AG04449 (cell line): Measurements from ENCODE around the gene ZBTB7B.
A peak's percentile ranks its signal among the peaks of the same experiment; 100 is the strongest.

ENCODE experiments used
- CTCF ChIA-PET: fragments of 350-600 bp; formaldehyde crosslinking; extraction: SDS; loops from one replicate; lab custom pipeline; 2021; ENCODE audit warnings: antibody characterized with exemption; lab: Yijun Ruan, JAX
- POLR2A ChIA-PET: fragments of 400-600, 350-600 bp; formaldehyde crosslinking; extraction: SDS; loops from one replicate; lab custom pipeline; 2020; ENCODE audit warnings: antibody characterized with exemption, inconsistent platforms; lab: Yijun Ruan, JAX
- DNase-seq: peaks from one replicate; pipeline ENCODE4 v3.0.0-alpha.2; 2010; ENCODE audit warnings: low read depth, low spot score
- H3K4me3 ChIP-seq: 2 replicates; pipeline ENCODE4 v1.5.1; 2011; ENCODE audit warnings: low read depth, mild to moderate bottlenecking, control low read depth, low read length
- TF ChIP-seq, protein P1 (sequence below): IDR thresholded peaks from one replicate; pipeline ENCODE4 v1.5.1; 2011; ENCODE audit warnings: mild to moderate bottlenecking, moderate library complexity, low read length, control low read depth, inconsistent platforms; ENCODE audit not compliant: insufficient read depth; ENCODE audit errors: missing control alignments

ZBTB7B gene

DNA sequence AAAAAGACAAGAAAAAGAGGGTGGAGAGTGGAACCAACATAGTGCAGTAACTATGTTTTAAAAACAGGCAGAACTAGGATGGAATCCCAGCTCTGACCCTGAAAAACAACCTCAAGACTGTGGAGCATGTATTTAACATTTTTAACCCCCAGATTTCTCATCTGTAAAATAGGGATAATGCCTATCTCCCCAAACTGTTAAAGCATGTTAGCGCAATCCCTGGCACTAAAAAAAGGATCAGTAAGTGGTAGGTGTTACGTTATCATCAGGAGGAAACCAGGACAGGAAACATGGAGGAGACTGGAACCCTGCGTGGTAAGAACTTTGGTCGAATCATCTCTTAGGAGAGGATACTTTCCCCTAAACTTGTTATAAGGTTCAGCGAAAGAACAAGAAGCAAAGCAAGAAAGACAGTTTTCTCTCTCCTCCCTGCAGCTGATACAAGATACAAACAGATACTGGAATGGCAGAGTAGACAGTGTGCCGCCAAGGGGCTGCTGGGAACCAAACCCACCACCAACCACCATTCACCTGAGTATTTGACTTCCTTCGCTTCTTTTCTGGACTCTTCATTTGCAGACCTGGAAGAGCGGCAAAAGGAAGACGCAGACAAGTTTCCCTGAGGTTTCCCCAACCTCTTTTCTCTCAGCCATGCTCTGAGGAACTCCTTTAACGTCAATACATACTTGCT lies 42.0 kb upstream of the ZBTB7B start:
- no peak for DNase-seq
- POLR2A ChIA-PET: interaction anchor here (0.7 to 3.9 kb wide), 7 partner anchors 11 to 402 kb away, joined by 3 to 74 read pairs (median 5); partner anchors contain the start of genes FLAD1 and SHC1
- CTCF ChIA-PET: interaction anchor here (0.7 to 5.0 kb wide), 15 partner anchors 11 to 401 kb away, joined by 3 to 62 read pairs (median 4); partner anchors contain the start of genes CKS1B, LENEP, SHC1 and ZBTB7B
- TF ChIP-seq, protein P1, sequence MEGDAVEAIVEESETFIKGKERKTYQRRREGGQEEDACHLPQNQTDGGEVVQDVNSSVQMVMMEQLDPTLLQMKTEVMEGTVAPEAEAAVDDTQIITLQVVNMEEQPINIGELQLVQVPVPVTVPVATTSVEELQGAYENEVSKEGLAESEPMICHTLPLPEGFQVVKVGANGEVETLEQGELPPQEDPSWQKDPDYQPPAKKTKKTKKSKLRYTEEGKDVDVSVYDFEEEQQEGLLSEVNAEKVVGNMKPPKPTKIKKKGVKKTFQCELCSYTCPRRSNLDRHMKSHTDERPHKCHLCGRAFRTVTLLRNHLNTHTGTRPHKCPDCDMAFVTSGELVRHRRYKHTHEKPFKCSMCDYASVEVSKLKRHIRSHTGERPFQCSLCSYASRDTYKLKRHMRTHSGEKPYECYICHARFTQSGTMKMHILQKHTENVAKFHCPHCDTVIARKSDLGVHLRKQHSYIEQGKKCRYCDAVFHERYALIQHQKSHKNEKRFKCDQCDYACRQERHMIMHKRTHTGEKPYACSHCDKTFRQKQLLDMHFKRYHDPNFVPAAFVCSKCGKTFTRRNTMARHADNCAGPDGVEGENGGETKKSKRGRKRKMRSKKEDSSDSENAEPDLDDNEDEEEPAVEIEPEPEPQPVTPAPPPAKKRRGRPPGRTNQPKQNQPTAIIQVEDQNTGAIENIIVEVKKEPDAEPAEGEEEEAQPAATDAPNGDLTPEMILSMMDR: no peak
- peak overlapping the region; percentile 74 for H3K4me3 ChIP-seq

DNA sequence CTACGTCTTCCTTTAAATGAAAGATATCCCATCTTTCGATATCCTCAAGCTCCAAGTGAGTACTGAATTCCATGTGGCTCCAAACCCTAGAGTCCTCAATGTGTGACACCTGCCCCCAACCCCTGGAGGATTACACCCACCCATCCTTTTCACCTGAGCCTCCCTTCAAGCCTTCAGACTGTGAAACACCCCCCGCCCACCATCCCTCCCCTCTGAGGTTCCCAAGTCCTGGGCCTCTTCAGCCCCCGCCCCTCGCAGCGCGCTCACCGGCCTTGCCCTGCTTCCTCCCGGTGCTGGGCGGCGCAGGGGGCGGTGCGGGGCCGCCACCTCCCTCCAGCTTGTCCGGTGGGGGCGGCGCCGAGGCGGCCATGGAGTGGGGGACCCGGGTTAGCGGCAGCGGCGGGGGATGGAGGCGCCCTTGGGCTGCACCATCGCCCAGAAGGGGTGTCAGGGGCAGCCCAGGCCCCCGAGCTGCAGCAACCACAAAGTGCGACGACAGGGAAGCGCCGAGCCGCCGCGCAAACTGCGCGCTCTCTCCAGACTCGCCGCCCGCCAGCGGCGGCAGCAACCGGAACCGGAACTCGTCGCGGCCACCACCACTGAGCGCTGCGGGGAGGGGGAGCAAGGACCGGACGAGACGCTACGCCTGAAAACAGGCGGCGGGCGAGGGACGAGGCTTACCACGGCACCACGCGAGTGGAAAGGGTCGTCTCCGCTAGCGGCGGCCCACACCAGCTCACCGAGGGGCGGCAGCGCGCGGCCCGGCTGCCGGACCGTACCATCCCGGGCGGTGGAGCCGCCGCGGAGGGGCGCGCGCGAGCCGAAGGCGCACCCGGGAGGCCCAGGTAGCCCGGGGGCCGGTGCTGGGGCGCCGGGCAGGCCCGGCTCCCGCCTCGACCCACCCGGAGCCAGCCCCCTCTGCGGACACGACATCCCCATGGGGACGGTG lies 41.1 kb upstream of the ZBTB7B start, which contains the start of gene PYGO2:
Gene PYGO2 (minus strand): TSS at position 576 of the 949 bp plus-strand sequence. CDS start 206 bp downstream, at position 370.
- CTCF ChIA-PET: interaction anchor here (0.6 to 5.0 kb wide), 22 partner anchors 9 to 402 kb away, joined by 3 to 62 read pairs (median 3); partner anchors contain the start of genes CKS1B, LENEP, SHC1 and ZBTB7B

DNA sequence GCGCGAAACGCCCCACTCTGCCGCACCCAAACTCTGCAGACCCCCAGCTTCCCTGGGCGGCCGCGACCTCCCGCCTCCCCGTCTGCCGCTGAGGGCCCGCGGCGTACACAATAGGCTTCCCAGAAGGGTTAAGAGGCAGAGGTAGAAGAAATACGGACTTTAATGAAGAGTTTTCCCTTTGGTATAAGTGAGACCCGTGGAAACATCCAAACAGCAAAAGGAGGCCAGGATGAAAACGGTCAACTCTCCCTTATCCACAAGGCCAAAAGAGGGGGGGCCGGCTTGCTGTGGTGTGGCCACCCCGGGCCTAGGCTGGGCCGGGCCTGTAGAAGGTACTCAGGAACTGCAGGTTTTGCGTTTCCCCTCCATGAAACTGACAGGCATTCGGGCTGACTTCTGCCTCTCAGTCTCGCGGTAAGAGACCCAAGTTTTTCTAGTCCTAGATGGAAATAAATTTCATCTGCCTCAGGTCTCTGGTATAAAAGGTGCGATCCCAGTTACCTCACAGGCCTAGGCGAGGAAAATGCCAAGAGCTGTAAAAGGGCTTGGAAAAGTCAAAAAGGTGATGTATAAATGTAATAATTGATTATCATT lies 40.3 kb upstream of the ZBTB7B start:
- CTCF ChIA-PET: interaction anchor here (0.7 to 5.0 kb wide), 12 partner anchors 9 to 167 kb away, joined by 3 to 62 read pairs (median 5); partner anchors contain the start of genes CKS1B, LENEP and SHC1
- POLR2A ChIA-PET: interaction anchor here (1.1 to 3.9 kb wide), 6 partner anchors 10 to 123 kb away, joined by 3 to 74 read pairs (median 4); partner anchors contain the start of gene SHC1
- DNase-seq: no peak
- peak overlapping the region; percentile 74 for H3K4me3 ChIP-seq
- TF ChIP-seq, protein P1: no peak

More for the DNA sequence above, 41.1 kb upstream of the ZBTB7B start, which contains the start of gene PYGO2:
- DNase-seq: no peak
- TF ChIP-seq, protein P1: peak; percentile 38
- POLR2A ChIA-PET: interaction anchor here (0.9 to 3.9 kb wide), 8 partner anchors 10 to 403 kb away, joined by 3 to 74 read pairs (median 4); partner anchors contain the start of gene SHC1
- H3K4me3 ChIP-seq: peak within 1 kb of the TSS; percentile 74

DNA sequence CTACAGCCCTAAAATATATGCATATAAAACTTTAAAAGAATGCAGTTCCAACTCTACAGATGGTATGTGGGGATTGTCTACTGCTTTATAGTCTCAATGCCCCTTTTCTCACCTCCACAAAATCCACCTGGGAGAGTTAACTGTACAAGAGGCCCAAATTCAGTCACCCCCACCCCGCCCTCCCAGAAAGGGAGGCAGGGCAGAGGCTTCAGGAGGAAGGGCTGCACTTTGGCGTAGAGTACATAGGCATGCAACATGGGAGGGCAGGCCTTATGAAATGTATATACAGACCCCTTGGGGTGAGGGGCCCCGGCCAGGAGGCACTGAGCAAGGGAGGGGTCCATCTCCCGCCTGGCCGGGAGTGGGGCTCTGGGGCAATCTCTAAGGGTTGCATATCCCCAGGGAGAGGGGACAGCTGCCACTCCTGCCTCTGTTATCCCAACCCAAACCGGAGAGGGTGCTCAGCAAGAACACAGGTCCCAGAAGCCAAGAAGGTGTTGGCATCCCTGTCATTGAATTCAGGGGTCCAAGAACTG lies 39.7 kb upstream of the ZBTB7B start:
- TF ChIP-seq, protein P1: no peak
- no peak overlapping the region; the same call in 1 of the 2 replicates for H3K4me3 ChIP-seq
- POLR2A ChIA-PET: interaction anchor here (1.4 to 3.9 kb wide), 2 partner anchors 9 to 37 kb away, joined by 4 to 74 read pairs; partner anchors contain the start of gene SHC1
- no peak for DNase-seq
- CTCF ChIA-PET: interaction anchor here (1.5 to 5.0 kb wide), 4 partner anchors 9 to 34 kb away, joined by 6 to 62 read pairs (median 28); partner anchors contain the start of genes CKS1B, LENEP and SHC1

DNA sequence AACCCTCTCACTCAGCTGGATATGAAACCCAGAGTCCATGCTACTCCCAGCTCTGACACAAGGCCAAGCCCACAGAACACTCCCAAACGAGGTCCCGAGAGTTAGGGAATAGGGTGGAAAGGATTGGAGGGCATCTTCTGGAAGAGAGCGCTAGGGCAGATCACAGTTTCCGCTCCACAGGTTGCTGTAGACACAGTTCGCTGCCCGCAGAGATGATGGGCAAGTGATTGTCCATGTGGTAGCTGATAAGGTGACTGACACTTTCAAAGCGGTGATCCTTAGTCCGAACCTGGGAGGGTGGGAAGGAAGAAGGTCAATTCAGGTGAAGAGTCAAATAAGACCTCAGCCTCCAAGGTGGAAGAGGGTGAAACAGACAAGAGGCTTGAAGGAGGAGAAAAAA lies 39.0 kb upstream of the ZBTB7B start:
- TF ChIP-seq, protein P1: no peak
- no peak for DNase-seq
- H3K4me3 ChIP-seq: no peak overlapping the region
- ChIA-PET POLR2A (interaction anchor here (1.5 to 3.9 kb wide), 2 partner anchors 8 to 9 kb away, joined by 4 to 74 read pairs; partner anchors contain the start of gene SHC1), CTCF (interaction anchor here (1.2 kb wide), 1 partner anchor 20 kb away, joined by 3 read pairs; no protein-coding TSS in a partner anchor)
